Measurements from ENCODE around the gene TMEM14C. TPM values are rescaled to one million over a fixed set of nuclear protein-coding genes. Genes with fewer than 3 reads are reported as not detected.

The TMEM14C gene
- total RNA-seq, 1 experiment from 2014 or later = 127 TPM

DNA sequence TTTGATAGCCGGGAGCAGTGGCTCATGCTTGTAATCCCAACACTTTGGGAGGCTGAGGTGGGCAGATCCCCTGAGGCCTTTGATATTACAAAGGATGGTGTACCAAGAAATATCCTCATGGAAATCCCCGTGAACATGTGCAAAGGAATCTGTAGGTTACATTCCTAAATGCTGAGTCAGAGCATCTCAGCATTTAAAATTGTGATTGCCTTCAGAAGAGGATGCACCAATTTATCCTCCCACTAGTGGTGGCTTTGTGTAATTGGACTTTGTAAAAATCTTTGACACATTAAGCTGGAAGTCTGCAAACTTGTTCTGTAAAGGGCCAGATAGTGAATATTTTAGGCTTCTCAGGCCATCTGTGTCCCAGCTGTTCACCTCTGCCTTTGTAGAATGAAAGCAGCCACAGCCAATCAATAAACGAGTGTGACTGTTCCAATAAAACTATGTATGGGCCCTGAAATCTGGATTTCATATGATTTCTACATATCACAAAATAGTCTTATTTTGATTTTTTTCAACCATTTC lies 36.5 kb downstream of the TMEM14C start:
- peak; percentile 73 for DNase-seq (ENCODE audit: extremely low read depth, low read depth)

DNA sequence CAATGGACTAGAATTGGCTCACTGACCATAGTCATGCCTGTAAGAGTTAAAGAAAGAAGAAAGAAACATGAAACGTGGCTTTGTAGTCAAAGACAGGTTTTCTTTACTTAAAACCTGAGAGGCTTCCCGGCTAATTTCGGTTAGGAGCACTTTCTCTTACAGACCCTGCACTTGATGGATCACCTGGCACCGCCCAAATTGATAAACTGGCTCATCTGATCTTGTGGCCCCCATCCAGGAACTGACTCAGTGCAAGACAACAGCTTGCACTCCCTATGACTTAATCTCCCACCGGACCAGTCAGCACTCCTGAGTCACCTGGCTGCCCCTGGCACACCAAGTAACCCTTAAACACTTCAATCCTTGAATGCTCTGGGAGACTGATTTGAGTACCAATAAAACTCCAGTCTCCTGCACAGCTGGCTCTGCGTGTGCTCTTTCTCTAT lies 37.0 kb downstream of the TMEM14C start:
- DNase-seq (ENCODE audit: extremely low read depth, low read depth) = no peak

- DNase-seq (ENCODE audit: extremely low read depth, low read depth) = no peak
These were observed 40.1 kb downstream of the TMEM14C start for GRCh38 chr6:10763006-10763405.

DNA sequence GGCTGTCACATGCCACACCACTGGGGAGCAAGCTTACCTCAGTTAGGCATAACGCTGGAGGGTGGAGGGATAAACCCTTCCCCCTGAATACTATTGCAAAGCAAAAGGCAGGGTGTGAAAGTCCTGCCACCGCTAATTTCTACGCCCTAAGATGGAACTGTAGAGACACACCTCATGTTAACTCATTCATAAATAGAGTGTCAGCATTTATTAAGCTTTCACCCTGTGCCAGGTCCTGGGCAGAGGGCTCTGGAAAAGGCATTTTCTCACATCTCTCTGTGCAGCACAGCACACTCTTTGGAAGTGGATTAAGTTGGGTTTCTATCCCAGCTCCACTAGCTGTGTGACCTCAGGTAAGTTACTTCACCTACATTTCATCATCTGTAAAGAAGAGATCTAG lies 46.5 kb downstream of the TMEM14C start:
- no peak for DNase-seq (ENCODE audit: extremely low read depth, low read depth)

- no peak for DNase-seq (ENCODE audit: extremely low read depth, low read depth)
These were observed 48.6 kb downstream of the TMEM14C start for GRCh38 chr6:10771371-10771894.

DNA sequence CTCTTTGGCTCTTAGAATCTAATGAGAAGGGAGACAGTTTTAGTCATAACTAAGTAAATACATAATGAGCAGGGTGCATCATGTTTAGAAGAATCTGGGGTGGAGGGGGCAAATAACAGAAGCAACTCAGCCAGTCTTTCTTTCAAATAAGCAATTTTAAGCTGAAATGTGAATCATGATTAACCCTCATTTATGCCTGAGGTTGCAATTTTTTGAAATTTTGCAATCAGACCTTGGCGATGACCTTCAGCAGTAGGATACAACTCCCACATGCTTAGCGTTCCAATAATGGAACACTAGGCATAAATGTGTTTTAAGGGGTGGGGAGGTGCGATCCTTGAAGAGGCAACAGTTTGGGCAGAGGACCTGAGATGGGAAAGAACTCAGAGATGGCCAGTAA lies 55.4 kb downstream of the TMEM14C start:
- DNase-seq (ENCODE audit: extremely low read depth, low read depth) = no peak

DNA sequence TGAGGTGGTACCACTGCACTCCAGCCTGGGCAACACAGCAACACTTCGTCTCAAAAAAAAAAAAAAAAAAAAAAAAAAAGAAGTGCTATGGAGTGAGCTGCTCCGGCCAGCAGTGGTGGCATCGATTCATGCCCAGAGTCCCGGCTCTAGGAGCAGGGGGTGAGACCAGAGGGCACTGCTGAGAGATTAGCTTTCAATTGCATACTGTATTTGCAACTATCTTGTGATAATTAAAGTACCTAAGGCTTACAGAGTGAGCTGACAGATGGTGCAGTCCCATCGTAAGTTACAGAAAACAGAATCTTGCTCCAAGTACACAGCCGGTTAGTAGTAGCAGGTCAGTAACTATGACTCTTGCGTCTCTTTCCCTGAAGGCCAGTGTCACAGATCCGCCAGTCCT lies 56.2 kb downstream of the TMEM14C start:
- no peak for DNase-seq (ENCODE audit: extremely low read depth, low read depth)

Small RNA genes within 50 kb of the gene (small RNA-seq; reads per million reads assigned to genes)
- gene RF00019 = 0 reads per million in 2 experiments
- 0 to 0.18 reads per million in 2 experiments for gene RNA5SP203

Other genes starting within 250 kb of the TMEM14C start
- 34.4 TPM in 2 replicates for gene GCNT2, start 201.7 kb upstream of the TMEM14C start, total RNA-seq (2014; rRNA removed; shearing (Covaris generic))
- gene C6orf52, start 28.5 kb upstream of the TMEM14C start, total RNA-seq (2014; rRNA removed; shearing (Covaris generic)) = 0.81 and 1.3 TPM in 2 replicates
- 36.3 and 37.5 TPM in 2 replicates for gene PAK1IP1, start 28.1 kb upstream of the TMEM14C start, total RNA-seq (2014; rRNA removed; shearing (Covaris generic))
- 109 and 121 TPM in 2 replicates for gene TMEM14B, start 24.7 kb downstream of the TMEM14C start, total RNA-seq (2014; rRNA removed; shearing (Covaris generic))
- gene MAK, start 115.5 kb downstream of the TMEM14C start, total RNA-seq (2014; rRNA removed; shearing (Covaris generic)) = 1.0 and 1.6 TPM in 2 replicates
- gene GCM2, start 159.0 kb downstream of the TMEM14C start, total RNA-seq (2014; rRNA removed; shearing (Covaris generic)) = not detected in 2 replicates
- gene SYCP2L, start 164.0 kb downstream of the TMEM14C start, total RNA-seq (2014; rRNA removed; shearing (Covaris generic)) = 12.2 and 13.3 TPM in 2 replicates

Measured in NCI-H460 (cell line).